Lower leg skin (tissue), 3 donors: ENCODE measurements around the gene SLC4A5.

Source experiments
- POLR2A ChIP-seq, 2 donors: fragments of 450-650 bp; IDR thresholded peaks; one replicate each; pipeline ENCODE4 v1.6.1; 2016 to 2017; ENCODE audit warnings: antibody characterized with exemption in 2 of 2, mild to moderate bottlenecking in 1 of 2, moderate library complexity in 1 of 2
- TF ChIP-seq, protein P1 (sequence below), 3 donors: fragments of 450-650 bp; IDR thresholded peaks; one replicate each; pipeline ENCODE4 v1.5.1; 2016; ENCODE audit warnings: antibody characterized with exemption in 3 of 3, mild to moderate bottlenecking in 3 of 3, moderate library complexity in 2 of 3

DNA sequence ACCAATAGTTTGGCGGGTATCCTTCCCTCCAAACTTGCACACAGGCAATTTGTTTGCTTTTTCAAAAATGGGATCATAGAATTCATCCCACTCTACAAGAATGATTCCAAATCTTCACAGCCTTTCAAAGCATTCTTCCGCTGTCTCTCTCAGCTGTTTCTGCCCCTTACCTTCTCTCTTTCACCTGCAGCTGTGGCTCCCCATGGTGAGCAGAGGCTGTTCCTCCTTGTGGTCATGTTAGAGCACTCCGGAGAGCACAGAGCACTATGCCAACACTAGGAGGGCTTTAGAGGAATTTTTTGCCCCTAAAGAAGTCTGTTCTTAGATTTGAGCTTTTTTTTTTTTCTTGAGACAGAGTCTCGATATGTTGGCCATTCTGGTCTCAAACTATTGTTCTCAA is 114.4 kb downstream of the SLC4A5 start:
- TF ChIP-seq, protein P1, sequence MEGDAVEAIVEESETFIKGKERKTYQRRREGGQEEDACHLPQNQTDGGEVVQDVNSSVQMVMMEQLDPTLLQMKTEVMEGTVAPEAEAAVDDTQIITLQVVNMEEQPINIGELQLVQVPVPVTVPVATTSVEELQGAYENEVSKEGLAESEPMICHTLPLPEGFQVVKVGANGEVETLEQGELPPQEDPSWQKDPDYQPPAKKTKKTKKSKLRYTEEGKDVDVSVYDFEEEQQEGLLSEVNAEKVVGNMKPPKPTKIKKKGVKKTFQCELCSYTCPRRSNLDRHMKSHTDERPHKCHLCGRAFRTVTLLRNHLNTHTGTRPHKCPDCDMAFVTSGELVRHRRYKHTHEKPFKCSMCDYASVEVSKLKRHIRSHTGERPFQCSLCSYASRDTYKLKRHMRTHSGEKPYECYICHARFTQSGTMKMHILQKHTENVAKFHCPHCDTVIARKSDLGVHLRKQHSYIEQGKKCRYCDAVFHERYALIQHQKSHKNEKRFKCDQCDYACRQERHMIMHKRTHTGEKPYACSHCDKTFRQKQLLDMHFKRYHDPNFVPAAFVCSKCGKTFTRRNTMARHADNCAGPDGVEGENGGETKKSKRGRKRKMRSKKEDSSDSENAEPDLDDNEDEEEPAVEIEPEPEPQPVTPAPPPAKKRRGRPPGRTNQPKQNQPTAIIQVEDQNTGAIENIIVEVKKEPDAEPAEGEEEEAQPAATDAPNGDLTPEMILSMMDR (IDR thresholded peaks at IDR 0.05), result no peak
- no peak for TF ChIP-seq POLR2A (IDR thresholded peaks at IDR 0.05)
